GM21786 (cell line): ENCODE data around the gene CELSR1.
"Not testable (repeated sequence)": the region's sequence is repeated elsewhere in the genome, so short reads cannot be mapped to it uniquely, and the experiment has no call there.

Experiments
- ATAC-seq: cut with Tn5 transposase; IDR thresholded peaks from one replicate; pipeline ENCODE4 v1.9.1; 2021; ENCODE audit not compliant: unreplicated experiment

The CELSR1 gene

DNA sequence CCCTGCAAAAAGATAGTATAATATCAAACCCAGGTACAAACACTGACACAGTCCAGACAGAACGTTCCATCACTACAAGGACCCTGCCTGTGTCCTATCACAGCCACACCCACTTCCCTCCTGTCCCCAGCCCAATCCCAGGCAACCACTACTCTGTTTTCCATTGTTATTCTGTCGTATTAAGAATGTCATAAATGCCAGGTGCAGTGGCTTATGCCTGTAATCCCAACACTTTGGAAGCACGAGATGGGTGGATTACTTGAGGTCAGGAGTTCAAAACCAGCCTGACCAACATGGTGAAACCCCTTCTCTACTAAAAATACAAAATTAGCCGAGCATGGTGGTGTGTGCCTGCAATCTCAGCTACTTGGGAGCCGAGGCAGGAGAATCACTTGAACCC is 112.9 kb downstream of the CELSR1 start:
- no peak for ATAC-seq

DNA sequence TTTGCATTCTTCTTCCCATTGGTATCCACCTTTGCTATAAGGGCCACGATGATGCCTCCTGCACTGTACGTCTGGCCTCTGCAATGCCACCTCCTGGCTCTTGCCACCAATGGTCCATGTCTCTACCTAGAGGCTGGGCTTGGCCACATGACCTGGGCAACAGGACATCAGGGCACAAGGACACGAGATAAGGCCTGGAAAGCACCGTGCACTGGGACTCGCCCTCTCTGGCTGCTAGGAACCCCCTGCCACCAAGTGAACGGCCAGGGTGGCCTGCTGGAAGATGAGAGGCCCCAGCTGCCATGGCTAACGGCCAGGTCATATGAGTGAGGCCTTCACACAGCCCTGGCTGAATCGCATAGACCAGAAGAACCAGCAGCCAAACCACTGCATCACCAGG is 114.5 kb downstream of the CELSR1 start:
- no peak for ATAC-seq

DNA sequence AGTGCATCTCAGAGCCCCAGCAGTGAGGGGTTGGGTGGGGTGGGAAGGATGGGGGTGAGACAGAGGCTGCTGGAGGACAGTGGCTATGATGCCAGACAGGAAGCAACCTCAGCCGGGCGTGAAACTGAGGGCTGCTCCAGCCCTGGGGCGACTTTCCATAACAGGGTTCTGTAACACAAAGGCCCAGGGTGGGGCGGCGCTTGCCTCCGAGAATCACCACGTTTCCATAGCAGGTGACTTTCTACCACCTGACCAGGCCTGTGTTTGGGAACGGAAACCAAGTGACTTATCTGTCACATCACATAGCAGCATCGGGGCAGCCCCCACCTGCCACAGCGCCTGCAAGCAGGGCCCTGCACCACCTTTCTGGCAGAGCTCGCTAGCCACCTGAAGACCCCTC is 116.2 kb downstream of the CELSR1 start:
- no peak for ATAC-seq

GRCh38 chr22:46419754-46420571 is 117.5 kb downstream of the CELSR1 start:
- no peak for ATAC-seq

DNA sequence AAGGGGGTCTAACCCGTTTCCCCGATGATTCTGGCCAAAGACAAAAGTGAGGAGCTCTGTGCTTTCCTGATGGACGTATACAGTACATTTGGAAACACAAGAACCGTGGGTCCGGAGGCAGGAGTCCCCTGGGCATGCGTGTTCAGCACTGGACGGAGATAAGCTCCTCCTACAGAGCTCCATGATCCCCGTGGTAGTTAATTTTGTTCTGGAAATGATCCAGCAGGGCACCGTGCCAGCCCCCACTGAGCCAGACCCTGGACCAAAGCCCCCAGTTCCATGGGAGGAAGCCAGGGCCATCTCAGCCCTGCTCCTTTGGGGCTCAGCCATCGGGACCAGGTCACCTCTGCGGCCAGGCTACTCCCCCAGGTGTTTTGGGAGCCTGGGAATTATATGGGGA is 118.6 kb downstream of the CELSR1 start:
- no peak for ATAC-seq

DNA sequence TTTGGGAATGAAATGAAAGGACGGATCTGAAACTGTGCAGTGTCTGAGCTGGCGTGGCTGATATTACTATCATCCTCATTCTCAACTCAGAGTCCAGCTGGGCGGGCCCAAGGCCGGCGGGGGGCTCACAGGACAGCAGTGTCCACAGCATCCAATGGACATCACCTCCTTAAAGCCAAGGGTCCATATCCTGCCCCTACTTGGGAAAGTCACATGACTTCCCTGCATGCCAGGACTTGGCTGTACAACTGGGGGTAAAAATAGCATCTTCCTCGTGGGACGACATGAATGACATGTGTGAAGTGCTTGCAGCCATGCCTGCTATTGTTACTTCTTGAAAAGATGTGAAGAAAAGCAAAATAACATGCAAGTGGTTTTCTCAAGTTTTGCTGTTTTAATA is 119.7 kb downstream of the CELSR1 start:
- no peak for ATAC-seq

- no peak for ATAC-seq
Observed at GRCh38 chr22:46416891-46417580, 120.4 kb downstream of the CELSR1 start.

DNA sequence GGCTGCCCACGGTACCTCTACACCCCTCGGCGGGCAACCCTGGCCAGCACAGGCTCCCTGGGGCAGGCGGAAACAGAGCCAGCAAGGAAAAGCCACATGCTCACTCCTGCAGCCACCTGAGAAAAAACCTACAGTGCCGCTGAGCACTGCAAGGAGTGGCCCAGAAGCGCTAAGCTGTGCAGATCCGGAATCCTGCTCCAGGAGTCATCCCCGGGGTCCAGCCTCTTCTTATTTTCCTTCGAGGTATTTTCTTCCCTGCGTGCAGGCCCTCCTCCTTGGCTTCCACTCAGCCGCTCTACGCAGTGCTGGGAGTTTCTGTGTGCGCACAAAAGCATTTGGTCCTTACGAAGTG is 120.9 kb downstream of the CELSR1 start:
- ATAC-seq = no peak

GRCh38 chr22:46415776-46416519 is 121.5 kb downstream of the CELSR1 start:
- ATAC-seq = no peak

DNA sequence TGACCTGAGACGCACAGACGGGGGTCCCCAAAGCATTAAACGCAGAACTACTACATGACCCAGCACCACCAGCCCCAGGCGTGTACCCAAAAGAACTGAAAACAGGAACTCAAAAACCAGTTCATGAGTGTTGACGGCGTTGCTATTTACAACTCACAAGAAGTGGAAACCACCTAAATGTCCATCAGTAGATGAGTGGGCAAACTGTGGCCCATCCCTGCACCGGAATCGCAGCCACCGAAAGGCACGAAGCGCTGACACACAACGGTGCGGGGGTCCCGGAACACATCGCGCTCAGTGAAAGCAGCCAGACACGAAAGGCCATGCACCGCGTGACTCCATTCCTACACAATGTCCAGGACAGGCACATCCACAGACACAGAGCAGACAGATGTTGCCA is 122.7 kb downstream of the CELSR1 start:
- ATAC-seq = no peak

DNA sequence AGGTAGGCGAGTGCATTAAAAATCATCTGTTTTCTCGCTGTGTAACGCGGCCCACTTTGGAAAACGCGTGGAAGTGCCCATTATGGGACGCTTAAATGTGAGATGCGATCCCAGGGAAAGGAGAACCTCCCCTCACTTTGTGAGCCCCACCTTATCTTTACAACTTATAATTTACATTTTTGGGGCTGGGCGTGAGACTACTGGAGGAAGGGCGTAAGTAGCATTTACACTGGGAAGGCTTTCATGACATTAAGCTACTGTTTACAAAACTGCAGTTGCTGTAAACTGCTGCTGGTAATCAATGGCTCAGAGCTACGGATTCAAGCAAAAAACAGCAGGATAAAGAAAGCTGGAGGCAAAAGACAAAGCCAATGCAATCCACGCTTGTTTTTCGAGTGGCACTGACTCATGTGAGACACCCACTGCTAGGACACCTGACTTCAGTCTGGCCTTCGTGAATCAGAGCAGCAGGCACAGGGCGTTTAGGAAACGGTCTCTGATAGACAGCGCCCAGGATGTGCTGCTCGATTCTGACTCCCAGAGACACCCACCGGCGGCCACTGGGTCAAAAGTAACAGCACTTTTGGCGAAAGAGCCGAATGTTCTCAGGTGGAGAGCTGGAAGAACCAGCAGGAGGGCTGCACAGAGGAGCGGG is 123.6 kb downstream of the CELSR1 start:
- ATAC-seq = no peak

GRCh38 chr22:46411347-46411746 is 126.1 kb downstream of the CELSR1 start:
- no peak for ATAC-seq

GRCh38 chr22:46410291-46410808 is 127.1 kb downstream of the CELSR1 start:
- ATAC-seq = no peak

- ATAC-seq = no peak
Observed at GRCh38 chr22:46409631-46410210, 127.7 kb downstream of the CELSR1 start.

GRCh38 chr22:46408568-46409506 is 128.6 kb downstream of the CELSR1 start:
- no peak for ATAC-seq

DNA sequence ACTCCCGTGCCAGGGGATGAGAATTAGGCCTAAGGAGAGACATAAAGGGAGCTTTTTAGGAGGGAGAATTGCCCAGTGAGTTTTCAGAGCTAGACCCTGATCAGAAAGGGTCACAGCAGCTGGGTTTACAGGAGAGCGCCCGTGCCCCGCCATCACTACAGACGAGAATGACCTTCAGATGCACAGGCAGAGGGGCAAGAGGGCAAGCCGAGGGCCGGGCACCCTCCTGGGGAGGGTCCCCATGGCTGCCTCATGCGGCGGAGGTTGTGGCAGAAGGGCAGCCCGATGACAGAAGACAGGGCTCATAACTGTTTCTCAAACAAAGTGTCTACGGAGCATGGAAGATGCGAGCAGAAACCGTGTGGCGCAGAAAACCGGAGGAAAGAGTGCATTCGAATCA is 129.7 kb downstream of the CELSR1 start:
- ATAC-seq = no peak

GRCh38 chr22:46406791-46407190 is 130.6 kb downstream of the CELSR1 start:
- ATAC-seq = no peak

GRCh38 chr22:46406349-46406748 is 131.1 kb downstream of the CELSR1 start:
- no peak for ATAC-seq

DNA sequence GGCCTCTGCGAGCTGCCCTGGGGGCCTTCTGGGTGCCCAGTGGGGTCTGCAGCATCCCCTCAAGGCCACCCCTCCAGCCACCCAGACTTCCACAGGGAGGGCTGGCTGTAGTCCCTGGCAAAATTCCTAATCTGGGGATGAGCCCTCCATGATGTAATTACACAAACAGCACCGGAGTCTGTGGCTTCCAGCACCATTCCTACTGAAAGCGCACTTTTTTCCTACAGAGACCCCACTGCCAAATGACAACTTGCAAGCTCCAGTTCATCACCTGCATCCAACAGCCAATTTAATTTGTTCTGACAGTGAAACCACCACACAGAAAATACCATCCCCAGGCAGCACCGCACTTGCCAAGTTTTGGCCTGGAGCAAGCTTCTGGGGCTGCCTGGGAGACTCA is 131.5 kb downstream of the CELSR1 start:
- no peak for ATAC-seq

- not testable (repeated sequence) for ATAC-seq
Observed at GRCh38 chr22:46403880-46404279, 133.5 kb downstream of the CELSR1 start.
